Lower lobe of right lung (tissue), 2 donors: ENCODE data around the gene GNG2. TPM values are rescaled to one million over a fixed set of nuclear protein-coding genes. Genes with fewer than 3 reads are reported as not detected.

Experiments
- ATAC-seq, 2 donors: fragments of 200-7000 bp; cut with Tn5 transposase; one replicate each; pipeline ENCODE4 v1.9.1; 2020 to 2022; ENCODE audit warnings: mild to moderate bottlenecking in 2 of 2, moderate library complexity in 2 of 2
- DNase-seq: peaks from one replicate; pipeline ENCODE4 v3.0.0-alpha.2; 2020
- H3K27ac ChIP-seq: fragments of 200-600 bp; one replicate; pipeline ENCODE4 v1.8.0; 2022
- H3K27me3 ChIP-seq: fragments of 200-600 bp; one replicate; pipeline ENCODE4 v1.8.0; 2022; ENCODE audit warnings: low read depth
- H3K36me3 ChIP-seq: fragments of 200-600 bp; one replicate; pipeline ENCODE4 v1.8.0; 2022; ENCODE audit warnings: mild to moderate bottlenecking
- H3K4me1 ChIP-seq: fragments of 200-600 bp; one replicate; pipeline ENCODE4 v1.8.0; 2022
- H3K4me3 ChIP-seq: fragments of 200-600 bp; one replicate; pipeline ENCODE4 v1.8.0; 2022; ENCODE audit warnings: mild to moderate bottlenecking
- H3K9me3 ChIP-seq: fragments of 200-600 bp; one replicate; pipeline ENCODE4 v1.8.0; 2022
- intact Hi-C: fragments of 100-400 bp; cut with DNase I; formaldehyde crosslinking; loops from one replicate; pipeline ENCODE4 v1.11.0; 2022
- total RNA-seq: library from RNA; stranded (reverse); fragmentation: NEBNext Ultra II Directional; extraction: Animal tissue kit (Norgen Biotek cat#: 25700); gene quantifications from one replicate; pipeline ENCODE4 v1.2.1, GENCODE V29; 2021
- TF ChIP-seq, protein P1 (sequence below): fragments of 200-600 bp; IDR thresholded peaks from one replicate; pipeline ENCODE4 v1.8.0; 2022; ENCODE audit warnings: antibody characterized with exemption, mild to moderate bottlenecking
- donor health status: DM: no; HTN: yes; CAD: no; lungs with severe emphysema.

The GNG2 gene
- total RNA-seq, 1 donor from 2014 or later, result 23.8 TPM

DNA sequence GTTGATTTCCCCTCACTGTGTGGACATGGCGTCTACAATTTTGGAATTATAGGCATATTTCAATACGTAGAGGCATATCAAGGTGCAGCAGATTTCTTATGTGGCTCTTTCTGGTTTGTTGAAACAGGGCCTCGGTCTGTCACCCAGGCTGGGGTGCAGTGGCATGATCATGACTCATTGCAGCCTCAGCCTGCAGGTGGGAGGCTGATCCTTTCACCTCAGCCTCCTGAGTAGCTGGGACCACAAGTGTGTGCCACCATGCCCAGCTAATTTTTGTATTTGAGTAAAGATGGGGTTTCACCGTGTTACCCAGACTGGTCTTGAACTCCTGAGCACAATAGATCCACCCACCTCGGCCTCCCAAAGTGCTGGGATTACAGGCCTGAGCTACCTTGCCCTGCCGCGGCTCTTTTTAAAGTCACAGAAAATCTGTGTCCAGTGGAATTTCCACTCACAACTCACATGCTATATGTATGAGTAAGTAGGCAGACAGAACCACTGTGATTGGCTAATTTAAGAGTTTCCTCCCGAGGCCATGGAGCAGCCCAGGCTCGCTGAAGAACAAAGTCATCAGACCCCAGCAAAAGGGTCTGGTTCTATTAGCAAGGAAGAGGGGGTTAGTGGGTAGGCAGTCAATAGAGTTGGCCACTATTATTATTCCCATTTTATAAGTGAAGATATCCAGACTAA is 9.1 kb downstream of the GNG2 start:
- no peak for ATAC-seq
- Histone ChIP-seq H3K36me3 (no peaks in the 10 kb centered on the region), H3K27ac (no peak overlapping the region), H3K4me3 (no peak overlapping the region), H3K27me3 (no peaks in the 10 kb centered on the region), H3K9me3 (no peaks in the 10 kb centered on the region), H3K4me1 (peaks cover 6% of the 10 kb centered on the region)
- no peak for DNase-seq
- intact Hi-C loops, result no loop called here
- TF ChIP-seq, protein P1, sequence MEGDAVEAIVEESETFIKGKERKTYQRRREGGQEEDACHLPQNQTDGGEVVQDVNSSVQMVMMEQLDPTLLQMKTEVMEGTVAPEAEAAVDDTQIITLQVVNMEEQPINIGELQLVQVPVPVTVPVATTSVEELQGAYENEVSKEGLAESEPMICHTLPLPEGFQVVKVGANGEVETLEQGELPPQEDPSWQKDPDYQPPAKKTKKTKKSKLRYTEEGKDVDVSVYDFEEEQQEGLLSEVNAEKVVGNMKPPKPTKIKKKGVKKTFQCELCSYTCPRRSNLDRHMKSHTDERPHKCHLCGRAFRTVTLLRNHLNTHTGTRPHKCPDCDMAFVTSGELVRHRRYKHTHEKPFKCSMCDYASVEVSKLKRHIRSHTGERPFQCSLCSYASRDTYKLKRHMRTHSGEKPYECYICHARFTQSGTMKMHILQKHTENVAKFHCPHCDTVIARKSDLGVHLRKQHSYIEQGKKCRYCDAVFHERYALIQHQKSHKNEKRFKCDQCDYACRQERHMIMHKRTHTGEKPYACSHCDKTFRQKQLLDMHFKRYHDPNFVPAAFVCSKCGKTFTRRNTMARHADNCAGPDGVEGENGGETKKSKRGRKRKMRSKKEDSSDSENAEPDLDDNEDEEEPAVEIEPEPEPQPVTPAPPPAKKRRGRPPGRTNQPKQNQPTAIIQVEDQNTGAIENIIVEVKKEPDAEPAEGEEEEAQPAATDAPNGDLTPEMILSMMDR, result no peak

DNA sequence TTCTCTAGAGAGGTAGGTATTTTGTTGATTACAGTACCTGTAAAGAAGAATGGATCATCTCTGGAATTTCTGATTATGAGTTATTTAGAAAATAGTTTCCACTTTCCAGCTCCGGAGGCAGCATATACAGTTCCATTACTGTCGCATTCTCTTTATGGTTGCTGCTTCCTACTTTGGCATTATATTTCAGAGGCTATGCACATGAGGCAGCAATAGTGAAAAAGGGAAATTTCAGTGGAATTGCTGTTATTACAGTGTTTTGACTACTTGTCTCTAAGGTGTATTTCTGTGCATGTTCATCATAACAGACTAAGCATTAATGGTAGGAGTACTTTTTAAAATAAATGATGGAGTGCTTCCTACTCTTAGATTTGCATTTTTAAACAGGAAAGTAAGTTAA is 10.2 kb downstream of the GNG2 start:
- ATAC-seq, result no peak

DNA sequence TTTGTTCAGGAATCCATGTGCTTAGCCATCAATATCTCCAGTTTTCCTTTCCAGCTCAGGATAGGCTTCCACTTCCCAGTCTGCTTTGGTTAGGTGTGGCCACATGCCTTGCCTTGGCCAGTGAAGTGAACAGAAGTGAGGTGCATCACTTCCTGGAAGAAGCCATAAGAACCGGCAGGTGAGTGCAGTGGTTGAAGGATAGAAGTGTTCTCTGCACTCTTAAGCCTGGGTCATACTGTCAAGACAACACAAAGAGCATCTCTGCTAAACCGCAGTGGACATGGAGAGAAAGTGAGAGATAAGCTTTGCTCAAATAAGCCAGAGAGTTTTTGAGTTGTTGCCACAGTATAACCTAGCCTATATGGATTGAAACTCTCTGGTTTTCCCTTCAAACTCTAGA is 11.4 kb downstream of the GNG2 start:
- intact Hi-C loops, result no loop called here
- H3K4me3 ChIP-seq, result no peak overlapping the region
- no peaks in the 10 kb centered on the region for H3K27me3 ChIP-seq
- no peak for ATAC-seq
- H3K36me3 ChIP-seq, result no peaks in the 10 kb centered on the region
- no peaks in the 10 kb centered on the region for H3K9me3 ChIP-seq
- DNase-seq, result no peak
- TF ChIP-seq, protein P1, result no peak
- peaks cover 6% of the 10 kb centered on the region for H3K4me1 ChIP-seq
- H3K27ac ChIP-seq, result no peak overlapping the region

More for the DNA sequence above, 10.2 kb downstream of the GNG2 start:
- no peaks in the 10 kb centered on the region for H3K9me3 ChIP-seq
- no peak overlapping the region for H3K27ac ChIP-seq
- H3K4me1 ChIP-seq, result peaks cover 6% of the 10 kb centered on the region
- intact Hi-C loops, result no loop called here
- H3K36me3 ChIP-seq, result no peaks in the 10 kb centered on the region
- H3K4me3 ChIP-seq, result no peak overlapping the region
- TF ChIP-seq, protein P1, result no peak
- no peaks in the 10 kb centered on the region for H3K27me3 ChIP-seq
- DNase-seq, result no peak

DNA sequence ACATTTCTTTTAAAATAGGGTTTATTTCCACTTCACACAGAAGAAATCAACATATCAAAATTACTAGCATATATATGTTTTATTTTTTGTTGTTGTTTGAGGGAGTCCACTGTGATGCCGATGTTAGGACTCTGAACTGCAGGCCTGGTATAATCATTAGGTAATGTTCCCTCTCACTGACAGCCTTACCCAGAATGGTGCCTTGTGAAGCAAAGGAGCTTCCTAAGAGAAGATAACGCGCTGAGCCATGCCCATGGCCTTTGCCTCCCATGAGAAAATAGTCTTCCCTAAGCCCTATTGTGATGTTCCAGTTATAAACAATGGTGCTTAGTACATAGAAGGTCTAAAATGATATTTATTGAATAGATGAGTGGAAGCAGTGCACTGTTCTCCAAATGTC is 12.0 kb downstream of the GNG2 start:
- ATAC-seq, result no peak
- no peak for DNase-seq
- TF ChIP-seq, protein P1, result no peak
- Histone ChIP-seq H3K27ac (no peak overlapping the region), H3K4me3 (no peak overlapping the region), H3K36me3 (no peaks in the 10 kb centered on the region), H3K27me3 (no peaks in the 10 kb centered on the region), H3K4me1 (peaks cover 6% of the 10 kb centered on the region), H3K9me3 (no peaks in the 10 kb centered on the region)
- intact Hi-C loops, result no loop called here

DNA sequence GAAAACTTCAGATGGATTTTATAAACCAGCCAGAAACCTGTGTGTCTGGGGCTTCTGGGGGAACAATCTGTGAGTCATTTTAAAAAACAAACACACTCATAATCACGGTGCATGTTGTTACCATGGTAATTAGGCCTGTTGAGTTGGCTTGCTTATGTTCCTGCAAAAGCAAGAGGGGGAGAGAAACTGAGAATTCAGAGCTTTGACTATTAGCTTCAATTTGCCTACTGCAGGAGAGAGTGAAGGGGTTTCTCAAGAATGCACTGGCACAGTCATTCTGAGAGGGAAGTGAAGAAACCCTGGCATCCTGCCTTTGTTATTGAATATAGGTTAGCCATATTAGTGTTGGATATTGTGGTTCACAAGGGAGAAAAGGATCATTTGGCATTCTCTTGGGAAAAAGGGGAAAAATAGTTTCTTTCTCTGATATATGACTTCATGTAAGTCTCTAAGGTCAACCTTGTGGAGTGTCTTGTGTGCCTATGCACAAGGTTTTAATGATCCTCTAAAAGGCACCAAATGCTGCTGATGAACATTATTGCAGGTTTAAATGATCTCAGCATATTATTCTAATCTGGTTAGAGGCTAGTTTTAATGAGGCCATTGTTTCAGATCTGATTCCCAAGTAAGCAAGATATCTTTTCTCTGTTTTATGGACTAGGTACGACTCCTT is 12.9 kb downstream of the GNG2 start:
- H3K4me1 ChIP-seq, result peaks cover 6% of the 10 kb centered on the region
- H3K27me3 ChIP-seq, result no peaks in the 10 kb centered on the region
- TF ChIP-seq, protein P1, result no peak
- no peaks in the 10 kb centered on the region for H3K36me3 ChIP-seq
- no peak for DNase-seq
- H3K4me3 ChIP-seq, result no peak overlapping the region
- ATAC-seq, result peak; percentile 23 to 65
- H3K27ac ChIP-seq, result no peak overlapping the region
- intact Hi-C loops, result no loop called here
- no peaks in the 10 kb centered on the region for H3K9me3 ChIP-seq
